Uterus (tissue), 4 donors: ENCODE results near the gene ECT2L. TPM values are rescaled to one million over a fixed set of nuclear protein-coding genes. Genes with fewer than 3 reads are reported as not detected.
A peak's percentile ranks its signal among the peaks of the same experiment; 100 is the strongest.

Source experiments
- DNase-seq, 2 donors: peaks; one replicate each; pipeline ENCODE4 v3.0.0-alpha.2; 2019 to 2020
- H3K27ac ChIP-seq, 2 donors: fragments of 200-600 bp; sonication (generic); 1 replicate in 1 of 2; 2 replicates in 1 of 2; pipeline ENCODE4 v1.5.1; 2016 to 2018
- H3K27me3 ChIP-seq, 2 donors: fragments of 200-600 bp; sonication (generic); one replicate each; pipeline ENCODE4 v1.5.1; 2018 to 2019; ENCODE audit warnings: control low read depth in 1 of 2
- H3K36me3 ChIP-seq, 2 donors: fragments of 200-600 bp; sonication (generic); one replicate each; pipeline ENCODE4 v1.5.1; 2019; ENCODE audit warnings: control low read depth in 1 of 2
- H3K4me1 ChIP-seq, 2 donors: fragments of 200-600 bp; sonication (generic); one replicate each; pipeline ENCODE4 v1.5.1; 2018 to 2019; ENCODE audit warnings: control low read depth in 1 of 2
- H3K4me3 ChIP-seq, 2 donors: fragments of 200-600 bp; sonication (generic); 1 replicate in 1 of 2; 2 replicates in 1 of 2; pipeline ENCODE4 v1.5.1; 2018 to 2019; ENCODE audit warnings: mild to moderate bottlenecking in 1 of 2
- H3K9me3 ChIP-seq, 2 donors: fragments of 200-600 bp; sonication (generic); one replicate each; pipeline ENCODE4 v1.5.1; 2019; ENCODE audit warnings: control low read depth in 1 of 2
- CTCF ChIP-seq, 4 experiments: fragments of 200-600 bp in 2 of 4; fragments of 450-650 bp in 2 of 4; sonication (generic) in 2 of 4; IDR thresholded peaks; one replicate each; pipeline ENCODE4 v1.5.1; 2016 to 2019; ENCODE audit warnings: antibody characterized with exemption in 4 of 4, mild to moderate bottlenecking in 2 of 4, moderate library complexity in 1 of 4
- POLR2A ChIP-seq, 2 donors: fragments of 450-650 bp; IDR thresholded peaks; one replicate each; pipeline ENCODE4 v1.6.1; 2016; ENCODE audit warnings: antibody characterized with exemption in 2 of 2, mild to moderate bottlenecking in 1 of 2, moderate library complexity in 1 of 2
- intact Hi-C: fragments of 100-400 bp; cut with DNase I; formaldehyde crosslinking; loops from one replicate; pipeline ENCODE4 v1.15.1; 2023; ENCODE audit warnings: low total_unique reads
- total RNA-seq, 4 donors: library from RNA; depleted of rRNA in 3 of 4; stranded (reverse); fragments of >200 nt in 3 of 4; gene quantifications; one replicate each; pipeline versions ENCODE4 v1.1.0 to v1.2.4, GENCODE V29; 2014 to 2023
- donor health status: DM: yes; HTN: yes; CAD: no.

The ECT2L gene
- total RNA-seq, 4 donors from 2014 or later: 0.51 to 1.5 (median 0.99) TPM

GRCh38 chr6:138769102-138769676 lies 26.7 kb upstream of the ECT2L start:
- TF ChIP-seq POLR2A (IDR thresholded peaks at IDR 0.05): no peak
- no peak for TF ChIP-seq CTCF (IDR thresholded peaks at IDR 0.05)
- intact Hi-C loops: loop anchor here (10.0 kb wide), 1 partner anchor 174 kb away; no protein-coding TSS in a partner anchor
- Histone ChIP-seq H3K9me3 (no peaks in the 10 kb centered on the region), H3K4me3 (no peak overlapping the region), H3K27me3 (no peaks in the 10 kb centered on the region), H3K27ac (no peak overlapping the region), H3K36me3 (no peaks in the 10 kb centered on the region), H3K4me1 (peaks cover 0 to 2% of the 10 kb centered on the region in 2 donors)
- no peak for DNase-seq

GRCh38 chr6:138772596-138773176 lies 23.2 kb upstream of the ECT2L start:
- peaks cover 0 to 7% of the 10 kb centered on the region in 2 donors for H3K4me1 ChIP-seq
- DNase-seq: no peak
- intact Hi-C loops: no loop called here
- H3K9me3 ChIP-seq: no peaks in the 10 kb centered on the region
- H3K27me3 ChIP-seq: no peaks in the 10 kb centered on the region
- H3K4me3 ChIP-seq: peak overlapping the region; percentile 77 to 92
- peak overlapping the region; percentile 94 to 99 for H3K27ac ChIP-seq
- H3K36me3 ChIP-seq: no peaks in the 10 kb centered on the region
- no peak for TF ChIP-seq CTCF (IDR thresholded peaks at IDR 0.05)
- no peak for TF ChIP-seq POLR2A (IDR thresholded peaks at IDR 0.05)

- Histone ChIP-seq H3K9me3 (no peaks in the 10 kb centered on the region), H3K4me1 (peaks cover 0 to 7% of the 10 kb centered on the region in 2 donors), H3K27ac (peak within 1 kb of the TSS; percentile 94 to 99), H3K4me3 (peak within 1 kb of the TSS; percentile 77 to 92), H3K36me3 (no peaks in the 10 kb centered on the region), H3K27me3 (no peaks in the 10 kb centered on the region)
- peak; percentile 63 to 75 for TF ChIP-seq POLR2A (IDR thresholded peaks at IDR 0.05)
- peak in 1 of 4 experiments; percentile 30 for TF ChIP-seq CTCF (IDR thresholded peaks at IDR 0.05)
- peak; percentile 92 to 95 for DNase-seq
- intact Hi-C loops: no loop called here
Measured at GRCh38 chr6:138773177-138774091, 22.5 kb upstream of the ECT2L start, which contains the start of gene CCDC28A. Gene CCDC28A (plus strand): TSS chr6:138773769. CDS start chr6:138776121, 2,352 bp downstream.

- no peak for DNase-seq
- Histone ChIP-seq H3K9me3 (no peaks in the 10 kb centered on the region), H3K27ac (peak overlapping the region; percentile 94 to 99), H3K4me3 (peak overlapping the region; percentile 77 to 92), H3K36me3 (no peaks in the 10 kb centered on the region), H3K4me1 (peaks cover 0 to 7% of the 10 kb centered on the region in 2 donors), H3K27me3 (no peaks in the 10 kb centered on the region)
- TF ChIP-seq CTCF (IDR thresholded peaks at IDR 0.05): no peak
- TF ChIP-seq POLR2A (IDR thresholded peaks at IDR 0.05): no peak
- intact Hi-C loops: no loop called here
Measured at GRCh38 chr6:138774370-138774769, 21.5 kb upstream of the ECT2L start.
